ENCODE data around the gene DNAJA2. TPM values are rescaled to one million over a fixed set of nuclear protein-coding genes. Genes with fewer than 3 reads are reported as not detected.

Gene DNAJA2
- total RNA-seq, 2 experiments from 2014 or later, result 68.4 to 70.2 TPM

DNA sequence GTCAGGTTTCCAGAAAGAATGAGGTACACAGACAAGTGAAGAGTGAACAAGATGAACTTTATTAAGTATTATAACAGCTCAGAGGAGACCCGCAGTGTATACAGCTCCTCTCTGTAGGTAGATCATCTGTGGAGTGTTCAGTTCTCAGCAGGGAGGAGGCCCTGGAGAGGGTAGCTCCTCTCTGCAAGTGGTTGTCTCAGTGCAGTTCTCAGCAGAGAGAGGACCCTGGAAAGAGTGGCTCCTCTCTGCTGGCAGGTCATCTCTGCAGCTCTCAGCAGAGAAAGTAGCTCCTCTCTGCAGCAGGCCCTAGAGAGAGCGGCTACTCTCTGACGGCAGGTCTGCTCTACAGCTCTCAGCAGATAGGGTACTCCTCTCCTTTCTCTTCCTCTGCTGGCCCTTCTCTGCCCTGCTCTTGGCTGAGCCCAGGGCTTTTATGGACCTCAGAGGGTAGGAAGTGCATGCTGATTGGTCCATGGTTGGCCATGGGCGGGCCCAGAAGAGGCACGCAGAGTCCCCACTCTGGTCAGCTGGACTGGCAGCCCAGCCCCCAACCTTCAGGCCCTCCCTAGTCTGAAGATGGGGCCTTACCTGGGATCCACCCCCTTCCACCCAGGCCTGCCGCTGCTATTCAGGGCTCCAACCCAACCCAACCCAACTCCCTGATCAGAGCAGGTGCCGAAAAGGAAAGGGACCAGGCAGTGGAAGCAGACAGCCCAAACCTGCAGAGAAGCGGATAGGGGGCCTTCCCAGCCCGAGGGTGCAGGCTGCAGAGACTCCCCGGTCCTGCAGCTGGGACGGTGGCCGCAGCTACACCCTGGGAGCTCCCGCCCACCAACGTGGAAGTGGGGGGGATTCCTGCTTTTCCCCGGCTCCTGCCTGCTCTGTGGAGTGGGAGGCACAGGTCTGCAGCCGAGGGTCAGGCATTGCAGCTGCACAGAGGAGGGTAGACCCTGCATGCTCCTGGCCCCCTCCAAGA lies 18.5 kb upstream of the DNAJA2 start:
- no peak overlapping the region for H3K27ac Mint-ChIP-seq

DNA sequence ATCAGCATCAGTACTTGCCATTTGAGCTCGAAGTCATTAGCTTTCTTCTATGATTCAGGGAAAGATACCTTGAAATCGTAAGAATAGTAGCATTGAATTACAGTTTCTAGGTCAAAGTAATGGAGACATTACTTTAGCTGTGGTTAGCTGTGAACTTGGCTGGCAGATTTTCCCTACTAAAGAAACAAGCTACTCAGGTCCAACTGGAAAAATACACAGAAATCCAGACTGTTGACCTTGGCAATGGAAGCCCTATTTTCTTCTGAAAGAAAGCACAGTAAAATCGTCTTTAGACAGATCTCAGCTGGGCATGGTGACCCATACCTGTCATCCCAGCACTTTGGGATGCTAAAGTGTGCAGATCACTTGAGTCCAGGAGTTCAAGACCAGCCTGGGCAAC lies 13.4 kb upstream of the DNAJA2 start:
- Mint-ChIP-seq H3K27ac (no peak overlapping the region), H3K27me3 (no peaks in the 10 kb centered on the region), H3K9me3 (no peaks in the 10 kb centered on the region), H3K4me3 (no peak overlapping the region), H3K36me3 (ENCODE audit: low read depth) (no peaks in the 10 kb centered on the region), H3K4me1 (ENCODE audit: low read depth) (no peaks in the 10 kb centered on the region)
- intact Hi-C loops (cut with micrococcal nuclease), result no loop called here
- POLR2A ChIA-PET, result no interaction called here
- CTCF ChIA-PET, result interaction anchor here (1.0 kb wide), 1 partner anchor 155 kb away, joined by 3 read pairs; no protein-coding TSS in a partner anchor
- ATAC-seq (no peak), DNase-seq (no peak)
- TF ChIP-seq, protein P1, sequence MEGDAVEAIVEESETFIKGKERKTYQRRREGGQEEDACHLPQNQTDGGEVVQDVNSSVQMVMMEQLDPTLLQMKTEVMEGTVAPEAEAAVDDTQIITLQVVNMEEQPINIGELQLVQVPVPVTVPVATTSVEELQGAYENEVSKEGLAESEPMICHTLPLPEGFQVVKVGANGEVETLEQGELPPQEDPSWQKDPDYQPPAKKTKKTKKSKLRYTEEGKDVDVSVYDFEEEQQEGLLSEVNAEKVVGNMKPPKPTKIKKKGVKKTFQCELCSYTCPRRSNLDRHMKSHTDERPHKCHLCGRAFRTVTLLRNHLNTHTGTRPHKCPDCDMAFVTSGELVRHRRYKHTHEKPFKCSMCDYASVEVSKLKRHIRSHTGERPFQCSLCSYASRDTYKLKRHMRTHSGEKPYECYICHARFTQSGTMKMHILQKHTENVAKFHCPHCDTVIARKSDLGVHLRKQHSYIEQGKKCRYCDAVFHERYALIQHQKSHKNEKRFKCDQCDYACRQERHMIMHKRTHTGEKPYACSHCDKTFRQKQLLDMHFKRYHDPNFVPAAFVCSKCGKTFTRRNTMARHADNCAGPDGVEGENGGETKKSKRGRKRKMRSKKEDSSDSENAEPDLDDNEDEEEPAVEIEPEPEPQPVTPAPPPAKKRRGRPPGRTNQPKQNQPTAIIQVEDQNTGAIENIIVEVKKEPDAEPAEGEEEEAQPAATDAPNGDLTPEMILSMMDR (IDR thresholded peaks at IDR 0.05), result no peak

More for the DNA sequence above, 18.5 kb upstream of the DNAJA2 start:
- no peak for DNase-seq
- Mint-ChIP-seq H3K4me1 (ENCODE audit: low read depth) (peaks cover 9% of the 10 kb centered on the region), H3K36me3 (ENCODE audit: low read depth) (no peaks in the 10 kb centered on the region), H3K9me3 (no peaks in the 10 kb centered on the region), H3K27me3 (no peaks in the 10 kb centered on the region), H3K4me3 (no peak overlapping the region)
- no peak for ATAC-seq
- ChIA-PET POLR2A (no interaction called here), CTCF (interaction anchor here (1.0 kb wide), 1 partner anchor 150 kb away, joined by 3 read pairs; no protein-coding TSS in a partner anchor)
- TF ChIP-seq, protein P1 (IDR thresholded peaks at IDR 0.05), result no peak
- intact Hi-C loops (cut with micrococcal nuclease), result no loop called here

DNA sequence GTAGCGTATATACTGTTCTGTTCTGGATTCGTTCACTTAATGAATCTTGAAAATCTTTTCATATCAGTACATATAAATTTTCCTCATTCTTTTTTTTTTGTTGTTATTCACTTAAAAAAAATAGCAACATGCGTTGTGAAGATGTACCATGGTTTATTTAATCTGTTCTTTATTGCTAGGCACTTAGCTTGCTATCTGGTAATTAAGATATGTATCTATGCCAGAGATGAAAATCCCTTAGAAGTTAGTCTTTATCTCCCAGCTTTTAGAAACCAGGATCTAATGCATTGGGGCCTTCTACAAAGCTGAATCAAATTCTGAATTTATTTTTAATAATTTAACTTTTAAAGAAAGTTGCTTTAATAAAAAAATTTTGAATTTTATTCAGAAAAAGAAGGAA lies 13.0 kb upstream of the DNAJA2 start:
- no peaks in the 10 kb centered on the region for H3K4me1 Mint-ChIP-seq (ENCODE audit: low read depth)
- POLR2A ChIA-PET, result no interaction called here
- CTCF ChIA-PET, result no interaction called here
- TF ChIP-seq, protein P1 (IDR thresholded peaks at IDR 0.05), result no peak
- intact Hi-C loops (cut with micrococcal nuclease), result no loop called here
- no peak for DNase-seq
- H3K36me3 Mint-ChIP-seq (ENCODE audit: low read depth), result no peaks in the 10 kb centered on the region
- no peak for ATAC-seq
- no peaks in the 10 kb centered on the region for H3K9me3 Mint-ChIP-seq
- H3K4me3 Mint-ChIP-seq, result no peak overlapping the region
- no peaks in the 10 kb centered on the region for H3K27me3 Mint-ChIP-seq
- no peak overlapping the region for H3K27ac Mint-ChIP-seq

DNA sequence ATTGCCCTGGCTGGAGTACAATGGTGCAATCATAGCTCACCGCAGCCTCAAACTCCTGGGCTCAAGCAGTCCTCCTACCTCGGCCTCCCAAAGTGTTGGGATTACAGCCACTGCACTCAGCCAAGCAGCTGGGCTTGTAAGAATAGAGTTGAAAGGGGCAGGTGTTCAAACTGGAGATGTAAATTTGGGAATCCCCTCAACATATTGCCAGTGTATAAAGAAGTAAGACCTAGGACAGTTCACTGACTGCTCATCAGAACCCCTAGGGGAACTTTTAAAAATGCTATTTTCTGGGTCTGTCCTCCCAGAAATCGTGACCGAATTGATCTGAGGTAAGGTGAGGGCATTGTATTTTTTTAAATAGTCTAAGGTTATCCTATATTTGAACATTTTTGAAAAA lies 8.9 kb upstream of the DNAJA2 start:
- H3K27me3 Mint-ChIP-seq, result no peaks in the 10 kb centered on the region
- no peaks in the 10 kb centered on the region for H3K9me3 Mint-ChIP-seq
- POLR2A ChIA-PET, result no interaction called here
- CTCF ChIA-PET, result interaction anchor here (1.1 kb wide), 1 partner anchor 9 kb away, joined by 3 read pairs; the partner anchor contains the start of gene DNAJA2
- intact Hi-C loops (cut with micrococcal nuclease), result no loop called here
- TF ChIP-seq, protein P1 (IDR thresholded peaks at IDR 0.05), result no peak
- peaks cover 2% of the 10 kb centered on the region for H3K4me1 Mint-ChIP-seq (ENCODE audit: low read depth)
- DNase-seq (no peak), ATAC-seq (no peak)
- H3K27ac Mint-ChIP-seq, result no peak overlapping the region
- H3K4me3 Mint-ChIP-seq, result no peak overlapping the region
- no peaks in the 10 kb centered on the region for H3K36me3 Mint-ChIP-seq (ENCODE audit: low read depth)

DNA sequence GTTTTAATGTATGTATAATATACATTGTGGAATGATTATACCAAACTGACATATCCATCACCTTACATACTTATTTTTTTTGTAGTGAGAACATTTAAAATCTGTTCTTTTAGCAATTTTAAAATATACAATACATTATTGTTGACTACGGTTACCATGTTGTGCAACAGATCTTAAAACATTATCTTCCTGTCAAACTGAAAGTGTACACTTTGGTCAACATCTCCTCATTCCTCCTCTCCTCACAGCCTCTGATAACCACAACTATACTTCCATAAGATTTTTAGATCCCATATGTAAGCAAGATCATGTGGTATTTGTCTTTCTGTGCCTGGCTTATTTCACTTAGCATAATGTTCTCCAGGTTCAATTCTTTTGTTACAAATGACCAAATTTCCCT lies 7.5 kb upstream of the DNAJA2 start:
- no peak overlapping the region for H3K27ac Mint-ChIP-seq
- ChIA-PET POLR2A (no interaction called here), CTCF (no interaction called here)
- H3K4me3 Mint-ChIP-seq, result no peak overlapping the region
- DNase-seq (no peak), ATAC-seq (no peak)
- peaks cover 14% of the 10 kb centered on the region for H3K4me1 Mint-ChIP-seq (ENCODE audit: low read depth)
- TF ChIP-seq, protein P1 (IDR thresholded peaks at IDR 0.05), result no peak
- no peaks in the 10 kb centered on the region for H3K27me3 Mint-ChIP-seq
- intact Hi-C loops (cut with micrococcal nuclease), result no loop called here
- H3K9me3 Mint-ChIP-seq, result no peaks in the 10 kb centered on the region
- no peaks in the 10 kb centered on the region for H3K36me3 Mint-ChIP-seq (ENCODE audit: low read depth)
